ENCODE data around the gene CHD5. TPM values are rescaled to one million over a fixed set of nuclear protein-coding genes. Genes with fewer than 3 reads are reported as not detected.

The CHD5 gene
- total RNA-seq, 1 experiment from 2014 or later = 6.1 TPM

- no peaks in the 10 kb centered on the region for H3K36me3 ChIP-seq (ENCODE audit: control insufficient read depth in 1 of 2, insufficient read depth in 2 of 2, low read length in 2 of 2)
- no peak overlapping the region for H3K4me2 ChIP-seq (ENCODE audit: low read length)
- no peak for TF ChIP-seq SP1 (IDR thresholded peaks at IDR 0.05; ENCODE audit: low read depth)
- TF ChIP-seq JUND (IDR thresholded peaks at IDR 0.05) = no peak
- TF ChIP-seq SRF (IDR thresholded peaks at IDR 0.05; ENCODE audit: low read depth) = no peak
- no peak for TF ChIP-seq SIN3A (IDR thresholded peaks at IDR 0.05; ENCODE audit: low read depth)
- TF ChIP-seq CTCF (IDR thresholded peaks at IDR 0.05 in 2 of 3, conservative IDR thresholded peaks at IDR 0.05 in 1 of 3; ENCODE audit: borderline replicate concordance in 1 of 3, insufficient read depth in 1 of 3, low read depth in 2 of 3, low read length in 2 of 3) = no peak
- no peak for TF ChIP-seq EZH2 (IDR thresholded peaks at IDR 0.05)
- no peak for TF ChIP-seq REST (IDR thresholded peaks at IDR 0.05; ENCODE audit: low read depth)
- no peaks in the 10 kb centered on the region for H3K27me3 ChIP-seq (ENCODE audit: insufficient read depth, low read length)
- H2AFZ ChIP-seq (ENCODE audit: low read depth, low read length, poor library complexity, severe bottlenecking) = no peak overlapping the region
- H3K4me3 ChIP-seq (replicated peaks in 1 of 2; ENCODE audit: low read depth in 1 of 2, low read length in 2 of 2) = no peak overlapping the region
- DNase-seq (ENCODE audit: low read depth, low spot score) = no peak
- BruUV-seq (replicated peaks) = no TSS peak
- ChIA-PET CTCF (interaction anchor here (0.6 kb wide), 1 partner anchor 190 kb away, joined by 3 read pairs; no protein-coding TSS in a partner anchor), RAD21 (ENCODE audit: low non-redundant PET in 1 of 2, low total read pairs in 2 of 2, uncharacterized antibody in 2 of 2, unreplicated experiment in 2 of 2) (interaction anchor here (1.2 to 1.7 kb wide), 2 partner anchors 64 kb away, joined by 4 read pairs; no protein-coding TSS in a partner anchor), POLR2A (no interaction called here)
- no peaks in the 10 kb centered on the region for H3K9me2 ChIP-seq (ENCODE audit: insufficient read depth)
- no peak for ATAC-seq
- H4K20me1 ChIP-seq (ENCODE audit: insufficient read depth) = no peaks in the 10 kb centered on the region
- H3K9ac ChIP-seq (ENCODE audit: low read length) = no peak overlapping the region
- no peak overlapping the region for H3K27ac ChIP-seq (ENCODE audit: low read depth, low read length)
- no peaks in the 10 kb centered on the region for H3K4me1 ChIP-seq (ENCODE audit: control insufficient read depth in 1 of 2, insufficient read depth in 2 of 2, low read length in 2 of 2)
- H3K9me3 ChIP-seq (ENCODE audit: control insufficient read depth in 1 of 2, insufficient read depth in 1 of 2, low read depth in 1 of 2, low read length in 2 of 2) = no peaks in the 10 kb centered on the region
- H3K79me2 ChIP-seq (ENCODE audit: insufficient read depth, low read length) = no peaks in the 10 kb centered on the region
- intact Hi-C loops (cut with micrococcal nuclease) = no loop called here
Observed at GRCh38 chr1:6172549-6172948, 7.6 kb downstream of the CHD5 start.
